Activated naive CD8-positive, alpha-beta T cell treated with anti-CD3 and anti-CD28 coated beads, Interleukin-2, amount 10 ng/mL, durations not matched to agents 7 days and 5 days (primary cell): Measurements from ENCODE around the gene KRT24. TPM values are rescaled to one million over a fixed set of nuclear protein-coding genes. Genes with fewer than 3 reads are reported as not detected.
"Not testable (repeated sequence)": the region's sequence is repeated elsewhere in the genome, so short reads cannot be mapped to it uniquely, and the experiment has no call there.

Experiments
- ATAC-seq: fragments of 150-1000 bp; cut with Tn5 transposase; one replicate; pipeline ENCODE4 v1.10.0; 2021; ENCODE audit warnings: low read depth, moderate library complexity
- POLR2A ChIA-PET: fragments of 350-600 bp; sonication (Branson Sonifier 250); formaldehyde crosslinking; loops from one replicate; lab custom pipeline; 2021; ENCODE audit warnings: antibody characterized with exemption; lab: Charles Lee
- DNase-seq: peaks from one replicate; pipeline ENCODE4 v3.0.0; 2021
- H3K27ac Mint-ChIP-seq: one replicate; pipeline ENCODE4 v1.8.0; 2022; ENCODE audit warnings: mild to moderate bottlenecking, mixed read lengths
- H3K27me3 Mint-ChIP-seq: one replicate; pipeline ENCODE4 v1.8.0; 2022; ENCODE audit warnings: mild to moderate bottlenecking, moderate library complexity, mixed read lengths
- H3K36me3 Mint-ChIP-seq: one replicate; pipeline ENCODE4 v1.8.0; 2021; ENCODE audit warnings: mild to moderate bottlenecking, mixed read lengths
- H3K4me1 Mint-ChIP-seq: one replicate; pipeline ENCODE4 v1.8.0; 2021; ENCODE audit warnings: mixed read lengths
- H3K4me3 Mint-ChIP-seq: one replicate; pipeline ENCODE4 v1.8.0; 2022; ENCODE audit warnings: mild to moderate bottlenecking, moderate library complexity, mixed read lengths
- H3K9me3 Mint-ChIP-seq: one replicate; pipeline ENCODE4 v1.8.0; 2021; ENCODE audit warnings: mixed read lengths
- total RNA-seq, 2 experiments: library from RNA; stranded (reverse); gene quantifications; one replicate each; pipeline ENCODE4 v1.2.3, GENCODE V29; 2021

The KRT24 gene
- not detected for total RNA-seq

DNA sequence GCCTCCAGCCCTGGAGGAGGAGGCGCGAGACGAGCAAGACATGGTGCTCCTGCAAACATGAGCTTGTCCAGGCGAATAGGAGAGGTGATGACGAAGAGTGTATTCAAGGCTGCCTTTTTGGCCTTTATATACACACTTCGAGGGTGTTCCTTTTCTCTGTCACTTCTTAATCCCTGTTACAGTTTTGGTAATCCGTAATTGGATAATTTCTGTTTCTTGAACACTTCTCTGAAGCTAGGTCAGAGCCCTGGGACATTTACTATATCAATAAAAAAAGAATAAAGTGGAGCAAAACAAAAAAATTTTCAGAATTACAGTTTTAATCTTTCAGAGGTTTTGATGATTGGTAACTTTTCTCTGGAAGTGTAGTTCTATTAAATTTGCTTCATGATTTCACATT is at the start of gene KRT24:
KRT24 (minus strand) TSS at position 101 of the 400 bp plus-strand sequence; CDS start at position 42, 59 bp downstream.
- DNase-seq = no peak
- Mint-ChIP-seq H3K36me3 (no peaks in the 10 kb centered on the region), H3K27me3 (peaks cover 35% of the 10 kb centered on the region), H3K4me3 (no peak within 1 kb of the TSS), H3K9me3 (no peaks in the 10 kb centered on the region), H3K4me1 (no peaks in the 10 kb centered on the region), H3K27ac (no peak within 1 kb of the TSS)
- ATAC-seq = no peak
- POLR2A ChIA-PET = interaction anchor here (0.6 kb wide), 1 partner anchor 50 kb away, joined by 6 read pairs; no protein-coding TSS in a partner anchor

- Mint-ChIP-seq H3K36me3 (no peaks in the 10 kb centered on the region), H3K9me3 (peaks cover 6% of the 10 kb centered on the region), H3K27ac (no peak overlapping the region), H3K27me3 (peaks cover 31% of the 10 kb centered on the region), H3K4me1 (no peaks in the 10 kb centered on the region), H3K4me3 (no peak overlapping the region)
- POLR2A ChIA-PET = no interaction called here
- DNase-seq = no peak
- no peak for ATAC-seq
Observed at GRCh38 chr17:40751065-40751464, 47.5 kb upstream of the KRT24 start.

DNA sequence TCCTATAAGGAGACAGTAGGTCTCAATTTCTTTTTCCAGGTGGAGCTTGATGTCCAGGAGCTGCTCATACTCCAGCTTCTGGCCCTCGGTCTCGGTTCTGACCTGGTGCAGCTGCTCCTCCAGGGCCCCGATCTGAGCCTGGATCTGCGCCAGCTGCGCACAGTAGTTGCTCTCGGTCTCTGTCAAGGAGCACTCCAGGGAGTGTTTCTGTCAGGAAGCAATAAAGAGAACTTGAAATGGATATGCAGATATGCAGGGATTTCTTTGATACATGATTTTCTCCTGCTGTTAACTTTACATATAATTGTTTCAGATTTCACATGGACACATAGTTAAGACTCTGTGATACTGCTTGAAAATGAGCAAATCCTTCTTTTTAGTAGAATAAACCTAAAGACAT is 46.8 kb upstream of the KRT24 start:
- Mint-ChIP-seq H3K36me3 (no peaks in the 10 kb centered on the region), H3K9me3 (peaks cover 6% of the 10 kb centered on the region), H3K4me3 (no peak overlapping the region), H3K4me1 (no peaks in the 10 kb centered on the region), H3K27me3 (peaks cover 31% of the 10 kb centered on the region), H3K27ac (no peak overlapping the region)
- ATAC-seq (no peak), DNase-seq (no peak)
- POLR2A ChIA-PET = no interaction called here

- H3K4me3 Mint-ChIP-seq, H3K9me3 Mint-ChIP-seq, ATAC-seq, POLR2A ChIA-PET, H3K4me1 Mint-ChIP-seq, DNase-seq, H3K27ac Mint-ChIP-seq, H3K36me3 Mint-ChIP-seq: not testable (repeated sequence)
- peaks cover 34% of the 10 kb centered on the region for H3K27me3 Mint-ChIP-seq
Observed at GRCh38 chr17:40748666-40749065, 45.1 kb upstream of the KRT24 start.

DNA sequence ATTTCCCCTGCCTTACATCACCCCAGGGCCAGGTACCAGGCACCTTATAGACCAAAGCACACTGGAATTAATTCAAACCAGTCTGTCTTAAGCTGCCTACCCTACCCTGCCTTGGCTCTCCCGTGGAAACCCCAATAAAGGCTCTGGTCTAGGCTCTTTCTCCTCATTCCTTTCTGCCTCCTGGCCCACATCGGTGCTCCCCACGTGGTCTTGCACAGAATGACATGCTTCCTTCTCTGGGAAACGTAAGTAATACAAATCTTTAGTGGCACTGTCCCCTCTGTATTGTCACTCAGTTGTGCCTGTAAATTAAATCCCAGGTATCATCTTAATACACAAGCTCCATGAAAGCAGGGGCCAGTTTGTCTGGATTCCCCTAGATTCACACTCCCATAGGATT is 35.0 kb upstream of the KRT24 start:
- no peak overlapping the region for H3K27ac Mint-ChIP-seq
- ATAC-seq (no peak), DNase-seq (no peak)
- peaks cover 31% of the 10 kb centered on the region for H3K27me3 Mint-ChIP-seq
- H3K36me3 Mint-ChIP-seq = no peaks in the 10 kb centered on the region
- POLR2A ChIA-PET = no interaction called here
- peaks cover 2% of the 10 kb centered on the region for H3K9me3 Mint-ChIP-seq
- H3K4me3 Mint-ChIP-seq = no peak overlapping the region
- H3K4me1 Mint-ChIP-seq = no peaks in the 10 kb centered on the region

DNA sequence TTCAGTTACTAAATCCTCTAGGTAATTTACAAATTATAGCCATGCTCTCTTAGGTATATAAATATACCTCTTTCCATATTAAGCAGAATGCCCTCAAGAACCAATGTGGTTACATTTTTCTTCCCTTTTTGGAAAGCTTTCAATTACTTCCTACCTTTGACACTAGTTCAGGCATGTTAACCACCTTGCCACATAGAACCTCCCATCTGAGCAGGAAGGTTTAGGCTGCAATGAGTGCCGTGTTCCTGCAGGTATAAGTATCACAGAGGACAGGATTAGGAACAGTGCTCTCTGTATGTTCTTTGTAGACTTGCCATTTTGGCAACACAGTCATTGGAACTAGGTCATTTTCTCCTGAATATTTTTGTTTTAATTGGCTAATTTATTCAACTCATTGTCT is 31.5 kb upstream of the KRT24 start:
- Mint-ChIP-seq H3K27me3 (peaks cover 45% of the 10 kb centered on the region), H3K4me1 (no peaks in the 10 kb centered on the region), H3K36me3 (no peaks in the 10 kb centered on the region), H3K9me3 (no peaks in the 10 kb centered on the region), H3K4me3 (no peak overlapping the region), H3K27ac (no peak overlapping the region)
- DNase-seq (no peak), ATAC-seq (no peak)
- POLR2A ChIA-PET = no interaction called here

GRCh38 chr17:40734018-40734417 is 30.5 kb upstream of the KRT24 start:
- peaks cover 48% of the 10 kb centered on the region for H3K27me3 Mint-ChIP-seq
- POLR2A ChIA-PET = no interaction called here
- no peak for ATAC-seq

DNA sequence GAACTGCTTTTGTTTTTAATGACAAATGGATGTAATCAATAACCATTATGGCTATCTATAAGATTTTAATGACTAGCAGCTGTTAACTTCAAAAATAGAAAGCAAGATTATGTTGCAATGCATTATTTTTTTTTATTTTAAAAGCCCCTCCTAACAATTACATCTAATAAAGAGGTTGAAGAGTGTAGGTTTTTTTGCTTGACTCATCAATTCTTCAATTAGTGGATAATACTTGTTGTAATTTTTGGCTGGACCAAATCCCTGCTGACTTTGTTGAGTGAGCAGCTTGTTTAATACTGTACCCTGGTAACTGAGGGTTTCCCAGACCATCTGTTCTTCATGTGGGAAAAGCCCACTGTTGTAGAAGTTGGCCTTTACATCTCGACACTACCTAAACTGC is 27.4 kb upstream of the KRT24 start:
- Mint-ChIP-seq H3K4me3 (no peak overlapping the region), H3K36me3 (no peaks in the 10 kb centered on the region), H3K27ac (no peak overlapping the region), H3K27me3 (peaks cover 51% of the 10 kb centered on the region), H3K9me3 (no peaks in the 10 kb centered on the region), H3K4me1 (peaks cover 2% of the 10 kb centered on the region)
- DNase-seq = no peak
- POLR2A ChIA-PET = no interaction called here
- ATAC-seq = no peak

More at GRCh38 chr17:40734018-40734417, 30.5 kb upstream of the KRT24 start:
- no peak overlapping the region for H3K4me3 Mint-ChIP-seq
- H3K9me3 Mint-ChIP-seq = no peaks in the 10 kb centered on the region
- no peaks in the 10 kb centered on the region for H3K36me3 Mint-ChIP-seq
- H3K4me1 Mint-ChIP-seq = no peaks in the 10 kb centered on the region
- no peak overlapping the region for H3K27ac Mint-ChIP-seq
- DNase-seq = no peak

- no peaks in the 10 kb centered on the region for H3K9me3 Mint-ChIP-seq
- no peak overlapping the region for H3K27ac Mint-ChIP-seq
- peaks cover 54% of the 10 kb centered on the region for H3K27me3 Mint-ChIP-seq
- ATAC-seq (no peak), DNase-seq (no peak)
- POLR2A ChIA-PET = no interaction called here
- no peak overlapping the region for H3K4me3 Mint-ChIP-seq
- no peaks in the 10 kb centered on the region for H3K36me3 Mint-ChIP-seq
- H3K4me1 Mint-ChIP-seq = peaks cover 2% of the 10 kb centered on the region
Observed at GRCh38 chr17:40727447-40728231, 24.1 kb upstream of the KRT24 start.

- Mint-ChIP-seq H3K27me3 (peaks cover 47% of the 10 kb centered on the region), H3K4me3 (no peak overlapping the region), H3K9me3 (no peaks in the 10 kb centered on the region), H3K27ac (no peak overlapping the region), H3K36me3 (no peaks in the 10 kb centered on the region), H3K4me1 (peaks cover 2% of the 10 kb centered on the region)
- no peak for ATAC-seq
- POLR2A ChIA-PET = no interaction called here
- no peak for DNase-seq
Observed at GRCh38 chr17:40726919-40727318, 23.4 kb upstream of the KRT24 start.

DNA sequence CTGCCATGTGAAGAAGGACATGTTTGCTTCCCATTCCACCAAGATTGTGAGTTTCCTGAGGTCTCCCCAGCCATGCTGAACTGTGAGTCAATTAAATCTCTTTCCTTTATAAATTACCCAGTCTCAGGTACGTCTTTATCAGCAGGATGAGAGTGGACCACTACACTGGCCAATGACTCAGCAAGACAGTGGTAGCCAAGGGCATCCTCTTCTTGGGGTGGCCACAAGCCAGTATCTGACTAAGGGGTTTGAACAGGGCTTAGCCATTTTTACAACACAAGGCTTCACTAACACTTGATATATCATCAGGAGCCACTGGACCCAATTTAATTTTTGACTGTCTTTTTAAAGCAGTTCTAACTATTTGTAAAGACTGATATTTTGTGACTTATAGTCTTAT is 21.1 kb upstream of the KRT24 start:
- Mint-ChIP-seq H3K27me3 (peaks cover 40% of the 10 kb centered on the region), H3K4me3 (no peak overlapping the region), H3K36me3 (no peaks in the 10 kb centered on the region), H3K9me3 (no peaks in the 10 kb centered on the region), H3K27ac (no peak overlapping the region), H3K4me1 (peaks cover 2% of the 10 kb centered on the region)
- ATAC-seq = no peak
- no peak for DNase-seq
- POLR2A ChIA-PET = no interaction called here

DNA sequence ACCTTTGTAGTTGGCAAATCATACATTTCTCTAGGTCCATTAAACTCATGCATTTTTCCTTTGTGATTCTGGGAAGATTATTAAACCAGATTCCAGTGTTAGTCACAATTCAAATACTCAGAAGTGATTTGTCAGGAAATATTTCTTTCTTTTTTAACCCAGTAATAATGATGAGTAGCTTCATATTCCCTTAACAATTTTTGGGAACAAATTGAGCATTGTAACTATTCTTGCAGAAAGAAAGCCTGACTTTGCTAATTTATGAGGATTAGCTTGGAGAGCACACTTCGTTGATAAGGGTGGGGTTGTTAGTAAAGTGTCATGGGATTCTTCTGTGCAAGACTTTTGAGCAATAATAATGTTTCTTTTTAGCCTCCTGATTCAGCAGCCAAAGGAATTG is 18.7 kb upstream of the KRT24 start:
- ATAC-seq (no peak), DNase-seq (no peak)
- POLR2A ChIA-PET = no interaction called here
- Mint-ChIP-seq H3K27ac (no peak overlapping the region), H3K9me3 (no peaks in the 10 kb centered on the region), H3K4me3 (no peak overlapping the region), H3K27me3 (peaks cover 48% of the 10 kb centered on the region), H3K4me1 (no peaks in the 10 kb centered on the region), H3K36me3 (no peaks in the 10 kb centered on the region)

GRCh38 chr17:40720899-40721298 is 17.3 kb upstream of the KRT24 start:
- no peaks in the 10 kb centered on the region for H3K36me3 Mint-ChIP-seq
- no peak overlapping the region for H3K27ac Mint-ChIP-seq
- H3K9me3 Mint-ChIP-seq = no peaks in the 10 kb centered on the region
- no peak for ATAC-seq
- POLR2A ChIA-PET = no interaction called here
- DNase-seq = no peak
- H3K27me3 Mint-ChIP-seq = peaks cover 54% of the 10 kb centered on the region
- no peaks in the 10 kb centered on the region for H3K4me1 Mint-ChIP-seq
- H3K4me3 Mint-ChIP-seq = no peak overlapping the region

- no peaks in the 10 kb centered on the region for H3K4me1 Mint-ChIP-seq
- POLR2A ChIA-PET = no interaction called here
- peaks cover 42% of the 10 kb centered on the region for H3K27me3 Mint-ChIP-seq
- no peaks in the 10 kb centered on the region for H3K9me3 Mint-ChIP-seq
- no peaks in the 10 kb centered on the region for H3K36me3 Mint-ChIP-seq
- H3K4me3 Mint-ChIP-seq = no peak overlapping the region
- no peak for ATAC-seq
- DNase-seq = no peak
- no peak overlapping the region for H3K27ac Mint-ChIP-seq
Observed at GRCh38 chr17:40718930-40719329, 15.4 kb upstream of the KRT24 start.
